Thyroid gland (tissue), 4 donors: ENCODE data around the gene DNAH10. TPM values are rescaled to one million over a fixed set of nuclear protein-coding genes. Genes with fewer than 3 reads are reported as not detected.

Experiments
- DNase-seq, 2 donors: peaks; one replicate each; pipeline ENCODE4 v3.0.0-alpha.2; 2019
- H3K27ac ChIP-seq, 3 donors: fragments of 200-600 bp; sonication (generic); 1 replicate in 2 of 3; 2 replicates in 1 of 3; pipeline ENCODE4 v1.5.1; 2016 to 2019; ENCODE audit warnings: mild to moderate bottlenecking in 1 of 3, moderate library complexity in 1 of 3
- H3K27me3 ChIP-seq: fragments of 200-600 bp; sonication (generic); one replicate; pipeline ENCODE4 v1.5.1; 2019
- H3K36me3 ChIP-seq, 2 donors: fragments of 200-600 bp; sonication (generic); one replicate each; pipeline ENCODE4 v1.5.1; 2016 to 2019
- H3K4me1 ChIP-seq, 2 donors: fragments of 200-600 bp; sonication (generic); one replicate each; pipeline ENCODE4 v1.5.1; 2017 to 2019
- H3K4me3 ChIP-seq, 3 donors: fragments of 200-600 bp; sonication (generic); replicated peaks in 1 of 3; 1 replicate in 2 of 3; 2 replicates in 1 of 3; pipeline ENCODE4 v1.5.1; 2016; ENCODE audit warnings: mild to moderate bottlenecking in 1 of 3
- H3K9me3 ChIP-seq: fragments of 200-600 bp; sonication (generic); one replicate; pipeline ENCODE4 v1.5.1; 2017
- POLR2A ChIP-seq, 2 donors: fragments of 450-650 bp; IDR thresholded peaks; one replicate each; pipeline ENCODE4 v1.6.1; 2017; ENCODE audit warnings: antibody characterized with exemption in 2 of 2, mild to moderate bottlenecking in 2 of 2, moderate library complexity in 1 of 2
- WGBS, 2 donors: methylation state at CpG; one replicate each; pipeline ENCODE4 v1.1.5; 2017; 5-methylcytosine and 5-hydroxymethylcytosine counted together
- intact Hi-C: fragments of 100-400 bp; cut with DNase I; formaldehyde crosslinking; loops from one replicate; pipeline ENCODE4 v1.15.1; 2023
- total RNA-seq, 4 donors: library from RNA; depleted of rRNA; stranded (reverse); fragments of >200 nt; gene quantifications; one replicate each; pipeline ENCODE4 v1.2.3, GENCODE V29; 2016
- TF ChIP-seq, protein P1 (sequence below), 6 experiments: fragments of 200-600 bp in 3 of 6; fragments of 450-650 bp in 3 of 6; sonication (generic) in 3 of 6; IDR thresholded peaks; one replicate each; pipeline ENCODE4 v1.5.1; 2016 to 2019; ENCODE audit warnings: antibody characterized with exemption in 6 of 6, mild to moderate bottlenecking in 2 of 6, inconsistent platforms in 1 of 6, moderate library complexity in 1 of 6

DNAH10 gene
- total RNA-seq, 4 donors from 2014 or later = 0.10 to 0.33 (median 0.27) TPM; not detected in 1

GRCh38 chr12:123952037-123952436, 189.9 kb downstream of the DNAH10 start:
- Histone ChIP-seq H3K9me3 (no peaks in the 10 kb centered on the region), H3K36me3 (no peaks in the 10 kb centered on the region), H3K27ac (no peak overlapping the region), H3K27me3 (no peaks in the 10 kb centered on the region), H3K4me1 (peaks cover 12 to 27% of the 10 kb centered on the region in 2 donors), H3K4me3 (no peak overlapping the region)
- no peak for TF ChIP-seq POLR2A (IDR thresholded peaks at IDR 0.05)
- TF ChIP-seq, protein P1, sequence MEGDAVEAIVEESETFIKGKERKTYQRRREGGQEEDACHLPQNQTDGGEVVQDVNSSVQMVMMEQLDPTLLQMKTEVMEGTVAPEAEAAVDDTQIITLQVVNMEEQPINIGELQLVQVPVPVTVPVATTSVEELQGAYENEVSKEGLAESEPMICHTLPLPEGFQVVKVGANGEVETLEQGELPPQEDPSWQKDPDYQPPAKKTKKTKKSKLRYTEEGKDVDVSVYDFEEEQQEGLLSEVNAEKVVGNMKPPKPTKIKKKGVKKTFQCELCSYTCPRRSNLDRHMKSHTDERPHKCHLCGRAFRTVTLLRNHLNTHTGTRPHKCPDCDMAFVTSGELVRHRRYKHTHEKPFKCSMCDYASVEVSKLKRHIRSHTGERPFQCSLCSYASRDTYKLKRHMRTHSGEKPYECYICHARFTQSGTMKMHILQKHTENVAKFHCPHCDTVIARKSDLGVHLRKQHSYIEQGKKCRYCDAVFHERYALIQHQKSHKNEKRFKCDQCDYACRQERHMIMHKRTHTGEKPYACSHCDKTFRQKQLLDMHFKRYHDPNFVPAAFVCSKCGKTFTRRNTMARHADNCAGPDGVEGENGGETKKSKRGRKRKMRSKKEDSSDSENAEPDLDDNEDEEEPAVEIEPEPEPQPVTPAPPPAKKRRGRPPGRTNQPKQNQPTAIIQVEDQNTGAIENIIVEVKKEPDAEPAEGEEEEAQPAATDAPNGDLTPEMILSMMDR (IDR thresholded peaks at IDR 0.05) = no peak
- WGBS, 2 donors = 83 to 86% methylated on average over 2 of the region's 2 CpGs
- DNase-seq = no peak
- intact Hi-C loops = no loop called here

- no peak for TF ChIP-seq POLR2A (IDR thresholded peaks at IDR 0.05)
- TF ChIP-seq, protein P1 (IDR thresholded peaks at IDR 0.05) = no peak
- no peak overlapping the region for H3K4me3 ChIP-seq
- 57 to 87% methylated on average over 4 to 9 of the region's 10 CpGs for WGBS, 2 donors
- H3K36me3 ChIP-seq = no peaks in the 10 kb centered on the region
- intact Hi-C loops = no loop called here
- DNase-seq = peak; percentile 35 to 52
- H3K27me3 ChIP-seq = no peaks in the 10 kb centered on the region
- H3K9me3 ChIP-seq = no peaks in the 10 kb centered on the region
- peaks cover 14 to 29% of the 10 kb centered on the region in 2 donors for H3K4me1 ChIP-seq
- peak overlapping the region in 1 of 3 donors; percentile 39 for H3K27ac ChIP-seq
These were observed 192.7 kb downstream of the DNAH10 start for GRCh38 chr12:123954647-123955350.

DNA sequence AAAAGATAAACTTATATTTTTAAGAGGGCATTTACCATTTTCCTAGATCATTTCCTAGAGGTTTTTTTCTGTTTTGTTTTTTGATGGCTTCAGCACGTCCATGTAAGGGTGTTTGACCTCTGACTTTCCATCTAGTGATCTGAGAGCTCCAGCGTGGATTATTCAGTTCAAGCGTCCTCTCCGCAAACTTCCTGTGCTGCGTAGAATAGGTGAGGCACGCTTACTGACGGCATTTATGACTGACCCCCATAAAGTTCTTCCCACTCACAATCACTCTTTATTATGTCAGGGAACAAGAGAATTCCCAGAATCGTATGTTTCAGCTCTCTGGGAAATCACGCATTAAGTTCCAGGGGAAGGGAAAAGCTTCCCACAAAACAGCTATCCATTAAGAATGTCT, 194.1 kb downstream of the DNAH10 start:
- no peaks in the 10 kb centered on the region for H3K27me3 ChIP-seq
- 90% methylated on average over 9 of the region's 9 CpGs for WGBS, 2 donors

GRCh38 chr12:123957196-123957595, 195.1 kb downstream of the DNAH10 start:
- Histone ChIP-seq H3K27me3 (no peaks in the 10 kb centered on the region), H3K36me3 (no peaks in the 10 kb centered on the region), H3K9me3 (no peaks in the 10 kb centered on the region), H3K4me1 (peaks cover 14 to 29% of the 10 kb centered on the region in 2 donors), H3K4me3 (no peak overlapping the region), H3K27ac (peak overlapping the region; percentile 34 to 72 (median 56))
- 51 to 58% methylated on average over 3 of the region's 3 CpGs for WGBS, 2 donors
- TF ChIP-seq, protein P1 (IDR thresholded peaks at IDR 0.05) = no peak
- no peak for TF ChIP-seq POLR2A (IDR thresholded peaks at IDR 0.05)
- peak; percentile 61 to 69 for DNase-seq
- intact Hi-C loops = no loop called here

More for the DNA sequence above, 194.1 kb downstream of the DNAH10 start:
- no peak for DNase-seq
- no peak overlapping the region for H3K27ac ChIP-seq
- TF ChIP-seq, protein P1 (IDR thresholded peaks at IDR 0.05) = no peak
- no peak for TF ChIP-seq POLR2A (IDR thresholded peaks at IDR 0.05)
- intact Hi-C loops = no loop called here
- H3K36me3 ChIP-seq = no peaks in the 10 kb centered on the region
- no peak overlapping the region for H3K4me3 ChIP-seq
- no peaks in the 10 kb centered on the region for H3K9me3 ChIP-seq
- H3K4me1 ChIP-seq = peaks cover 14 to 29% of the 10 kb centered on the region in 2 donors

DNA sequence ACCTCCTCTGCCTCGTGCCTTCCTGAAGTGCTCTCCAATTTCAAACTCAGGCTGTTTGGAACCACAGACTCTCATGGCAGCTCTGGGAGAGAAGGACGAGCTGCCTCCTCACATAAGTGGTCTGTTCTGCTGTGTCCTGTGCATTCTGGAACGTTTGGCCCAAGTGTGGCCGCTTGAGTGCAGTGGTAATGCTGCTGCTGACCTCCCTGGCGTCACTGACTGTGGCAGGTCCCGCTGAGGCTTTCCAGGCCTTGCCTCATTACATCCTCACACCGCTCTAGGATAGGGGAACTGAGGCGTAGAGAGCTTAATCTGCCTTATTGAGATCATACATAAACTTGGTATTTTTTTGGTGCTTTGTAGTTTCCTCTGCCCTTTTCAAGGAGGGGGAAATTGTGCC, 196.4 kb downstream of the DNAH10 start:
- TF ChIP-seq POLR2A (IDR thresholded peaks at IDR 0.05) = no peak
- TF ChIP-seq, protein P1 (IDR thresholded peaks at IDR 0.05) = no peak
- Histone ChIP-seq H3K36me3 (no peaks in the 10 kb centered on the region), H3K9me3 (no peaks in the 10 kb centered on the region), H3K4me3 (no peak overlapping the region), H3K27me3 (no peaks in the 10 kb centered on the region), H3K4me1 (peaks cover 14 to 35% of the 10 kb centered on the region in 2 donors), H3K27ac (peak overlapping the region; percentile 48 to 85 (median 72))
- WGBS, 2 donors = 46 to 68% methylated on average over 8 of the region's 8 CpGs
- peak; percentile 84 to 86 for DNase-seq
- intact Hi-C loops = no loop called here
